Measurements from ENCODE around the gene GJA10.

DNA sequence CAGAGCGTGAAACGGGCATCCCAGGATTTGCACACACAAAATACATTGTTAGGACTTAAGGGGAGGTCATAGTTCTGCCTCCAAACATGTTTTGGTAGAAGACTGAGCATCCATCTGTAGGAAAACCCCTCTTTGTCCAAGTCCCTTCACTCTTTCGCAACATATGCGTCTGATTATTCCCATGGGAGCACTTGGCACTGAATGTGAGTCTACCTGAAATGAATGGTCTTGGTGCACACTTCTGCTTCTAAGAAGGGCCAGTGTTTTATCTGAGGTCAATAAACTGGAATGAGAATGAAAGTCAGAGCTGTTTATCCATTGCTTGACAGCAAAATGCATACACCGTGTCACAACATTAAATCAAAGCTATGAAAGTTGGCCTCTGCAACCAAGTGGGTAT lies 33.0 kb downstream of the GJA10 start:
- TF ChIP-seq, protein P1, sequence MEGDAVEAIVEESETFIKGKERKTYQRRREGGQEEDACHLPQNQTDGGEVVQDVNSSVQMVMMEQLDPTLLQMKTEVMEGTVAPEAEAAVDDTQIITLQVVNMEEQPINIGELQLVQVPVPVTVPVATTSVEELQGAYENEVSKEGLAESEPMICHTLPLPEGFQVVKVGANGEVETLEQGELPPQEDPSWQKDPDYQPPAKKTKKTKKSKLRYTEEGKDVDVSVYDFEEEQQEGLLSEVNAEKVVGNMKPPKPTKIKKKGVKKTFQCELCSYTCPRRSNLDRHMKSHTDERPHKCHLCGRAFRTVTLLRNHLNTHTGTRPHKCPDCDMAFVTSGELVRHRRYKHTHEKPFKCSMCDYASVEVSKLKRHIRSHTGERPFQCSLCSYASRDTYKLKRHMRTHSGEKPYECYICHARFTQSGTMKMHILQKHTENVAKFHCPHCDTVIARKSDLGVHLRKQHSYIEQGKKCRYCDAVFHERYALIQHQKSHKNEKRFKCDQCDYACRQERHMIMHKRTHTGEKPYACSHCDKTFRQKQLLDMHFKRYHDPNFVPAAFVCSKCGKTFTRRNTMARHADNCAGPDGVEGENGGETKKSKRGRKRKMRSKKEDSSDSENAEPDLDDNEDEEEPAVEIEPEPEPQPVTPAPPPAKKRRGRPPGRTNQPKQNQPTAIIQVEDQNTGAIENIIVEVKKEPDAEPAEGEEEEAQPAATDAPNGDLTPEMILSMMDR (IDR thresholded peaks at IDR 0.05): no peak
- TF ChIP-seq SIN3A (IDR thresholded peaks at IDR 0.05; ENCODE audit: borderline replicate concordance, insufficient read depth, low read depth, low read length): no peak
- TF ChIP-seq POLR2AphosphoS5 (IDR thresholded peaks at IDR 0.05; ENCODE audit: low read depth, low read length): no peak

Measured in Panc1 (cell line).